Left lung (tissue), 10 donors: ENCODE data around the gene EPG5. TPM values are rescaled to one million over a fixed set of nuclear protein-coding genes. Genes with fewer than 3 reads are reported as not detected.

Source experiments
- ATAC-seq: fragments of 200-7000 bp; cut with Tn5 transposase; one replicate; pipeline ENCODE4 v1.9.1; 2020; ENCODE audit warnings: moderate library complexity
- DNase-seq, 4 donors: peaks; one replicate each; pipeline ENCODE4 v3.0.0-alpha.2; 2013 to 2020
- H3K27ac ChIP-seq, 2 donors: fragments of 200-600 bp; sonication (generic) in 1 of 2; one replicate each; pipeline versions ENCODE4 v1.5.0 to v1.8.0; 2020 to 2021
- H3K27me3 ChIP-seq, 2 donors: fragments of 200-600 bp; sonication (generic) in 1 of 2; one replicate each; pipeline versions ENCODE4 v1.5.0 to v1.8.0; 2020 to 2021
- H3K36me3 ChIP-seq, 2 donors: fragments of 200-600 bp; sonication (generic) in 1 of 2; one replicate each; pipeline versions ENCODE4 v1.5.0 to v1.8.0; 2020 to 2021
- H3K4me1 ChIP-seq, 2 donors: fragments of 200-600 bp; one replicate each; pipeline ENCODE4 v1.8.0; 2021
- H3K4me3 ChIP-seq, 2 donors: fragments of 200-600 bp; sonication (generic) in 1 of 2; one replicate each; pipeline versions ENCODE4 v1.5.0 to v1.8.0; 2020 to 2021; ENCODE audit warnings: mild to moderate bottlenecking in 1 of 2
- H3K9me3 ChIP-seq, 2 donors: fragments of 200-600 bp; sonication (generic) in 1 of 2; one replicate each; pipeline versions ENCODE4 v1.5.0 to v1.8.0; 2020 to 2021
- CTCF ChIP-seq, 2 donors: fragments of 200-600 bp; sonication (generic) in 1 of 2; IDR thresholded peaks; one replicate each; pipeline versions ENCODE4 v1.5.0 to v1.8.0; 2021; ENCODE audit warnings: antibody characterized with exemption in 2 of 2
- intact Hi-C, 2 donors: fragments of 100-400 bp; cut with DNase I; formaldehyde crosslinking; loops; one replicate each; pipeline versions ENCODE4 v1.11.2 to v1.14.2; 2022
- polyA plus RNA-seq, 6 donors: library from polyadenylated mRNA; unstranded; fragments of 120-200 nt; gene quantifications; one replicate each; pipeline ENCODE4 v1.2.1, GENCODE V29; 2013; ENCODE audit not compliant: insufficient read length in 6 of 6
- total RNA-seq, 2 donors: library from RNA; stranded (reverse); fragmentation: NEBNext Ultra II Directional; extraction: Animal tissue kit (Norgen Biotek cat#: 25700); gene quantifications; one replicate each; pipeline ENCODE4 v1.2.1, GENCODE V29; 2021
- donor health status: DM: no; HTN: yes; CAD: no.
- donor health status: DM: no; HTN: no; CAD: no.

Gene EPG5
- total and polyA plus RNA-seq, 8 donors: 27.3 to 38.0 (median 31.4) TPM

- Histone ChIP-seq H3K36me3 (peaks cover 0 to 61% of the 10 kb centered on the region in 2 donors), H3K4me3 (no peak overlapping the region), H3K9me3 (no peaks in the 10 kb centered on the region), H3K27ac (peak overlapping the region in 1 of 2 donors; percentile 49), H3K4me1 (peaks cover 0 to 31% of the 10 kb centered on the region in 2 donors), H3K27me3 (no peaks in the 10 kb centered on the region)
- no peak for TF ChIP-seq CTCF (IDR thresholded peaks at IDR 0.05)
- ATAC-seq (peak; percentile 40), DNase-seq (no peak)
- intact Hi-C loops: loop anchor here in 1 of 2 donors (10.0 kb wide), 1 partner anchor 120 kb away; the partner anchor contains the start of gene PSTPIP2
These were observed 12.8 kb downstream of the EPG5 start for GRCh38 chr18:45954070-45954934.

GRCh38 chr18:45951016-45951714, 16.0 kb downstream of the EPG5 start:
- ATAC-seq: peak; percentile 86
- H3K4me3 ChIP-seq: no peak overlapping the region
- peak overlapping the region in 1 of 2 donors; percentile 15 for H3K27ac ChIP-seq
- H3K36me3 ChIP-seq: peaks cover 0 to 93% of the 10 kb centered on the region in 2 donors
- TF ChIP-seq CTCF (IDR thresholded peaks at IDR 0.05): no peak
- H3K9me3 ChIP-seq: no peaks in the 10 kb centered on the region
- H3K4me1 ChIP-seq: peaks cover 0 to 14% of the 10 kb centered on the region in 2 donors
- H3K27me3 ChIP-seq: no peaks in the 10 kb centered on the region
- intact Hi-C loops: loop anchor here in 1 of 2 donors (10.0 kb wide), 1 partner anchor 124 kb away; the partner anchor contains the start of gene PSTPIP2
- DNase-seq: peak in 1 of 4 donors; percentile 77

GRCh38 chr18:45945669-45946068, 21.5 kb downstream of the EPG5 start:
- DNase-seq: no peak
- intact Hi-C loops: no loop called here
- Histone ChIP-seq H3K27me3 (no peaks in the 10 kb centered on the region), H3K36me3 (peaks cover 0 to 100% of the 10 kb centered on the region in 2 donors), H3K4me1 (no peaks in the 10 kb centered on the region), H3K4me3 (no peak overlapping the region), H3K9me3 (no peaks in the 10 kb centered on the region), H3K27ac (no peak overlapping the region)
- TF ChIP-seq CTCF (IDR thresholded peaks at IDR 0.05): no peak
- no peak for ATAC-seq

GRCh38 chr18:45940724-45941123, 26.4 kb downstream of the EPG5 start:
- Histone ChIP-seq H3K36me3 (peaks cover 0 to 95% of the 10 kb centered on the region in 2 donors), H3K4me1 (no peaks in the 10 kb centered on the region), H3K27me3 (no peaks in the 10 kb centered on the region), H3K4me3 (no peak overlapping the region), H3K27ac (no peak overlapping the region), H3K9me3 (no peaks in the 10 kb centered on the region)
- no peak for ATAC-seq
- intact Hi-C loops: no loop called here
- no peak for TF ChIP-seq CTCF (IDR thresholded peaks at IDR 0.05)
- DNase-seq: no peak

GRCh38 chr18:45939236-45939635, 27.9 kb downstream of the EPG5 start:
- intact Hi-C loops: no loop called here
- Histone ChIP-seq H3K36me3 (peaks cover 0 to 95% of the 10 kb centered on the region in 2 donors), H3K27ac (no peak overlapping the region), H3K9me3 (no peaks in the 10 kb centered on the region), H3K4me3 (no peak overlapping the region), H3K4me1 (no peaks in the 10 kb centered on the region), H3K27me3 (no peaks in the 10 kb centered on the region)
- ATAC-seq (no peak), DNase-seq (no peak)
- no peak for TF ChIP-seq CTCF (IDR thresholded peaks at IDR 0.05)
